Measurements from ENCODE around the gene SUCO.

The SUCO gene

GRCh38 chr1:172599912-172600311 lies 67.0 kb downstream of the SUCO start:
- no peak overlapping the region for H3K27ac Mint-ChIP-seq
- no peak overlapping the region for H3K4me3 Mint-ChIP-seq
- peaks cover 5% of the 10 kb centered on the region for H3K4me1 Mint-ChIP-seq
- TF ChIP-seq CTCF (IDR thresholded peaks at IDR 0.05; ENCODE audit: unreplicated experiment in 3 of 3) = no peak
- peaks cover 82% of the 10 kb centered on the region for H3K36me3 Mint-ChIP-seq (ENCODE audit: low read depth)
- peaks cover 18% of the 10 kb centered on the region for H3K9me3 Mint-ChIP-seq
- H3K27me3 Mint-ChIP-seq (ENCODE audit: low read depth) = no peaks in the 10 kb centered on the region

DNA sequence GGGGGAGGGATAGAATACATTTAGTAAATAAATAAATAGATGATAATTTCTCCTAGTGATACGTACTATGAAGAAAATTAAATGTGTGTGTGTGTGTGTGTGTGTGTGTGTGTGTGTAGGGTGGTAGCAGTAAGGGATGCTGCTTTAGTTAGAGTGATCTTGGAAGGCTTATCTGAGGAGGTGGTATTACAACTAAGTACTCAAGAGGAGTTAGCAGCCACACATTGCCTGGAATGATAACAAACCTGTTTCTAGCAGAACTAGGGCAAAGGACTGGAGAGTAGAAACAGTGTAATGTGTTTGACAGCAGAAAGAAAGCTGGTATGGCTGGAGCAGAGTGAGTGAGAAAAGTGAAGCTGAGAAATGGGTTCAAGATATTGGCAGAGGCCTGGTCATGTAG lies 67.7 kb downstream of the SUCO start:
- H3K9me3 Mint-ChIP-seq = peaks cover 11% of the 10 kb centered on the region
- no peaks in the 10 kb centered on the region for H3K27me3 Mint-ChIP-seq (ENCODE audit: low read depth)
- H3K4me3 Mint-ChIP-seq = no peak overlapping the region
- H3K27ac Mint-ChIP-seq = no peak overlapping the region
- no peak for TF ChIP-seq CTCF (IDR thresholded peaks at IDR 0.05; ENCODE audit: unreplicated experiment in 3 of 3)
- peaks cover 5% of the 10 kb centered on the region for H3K4me1 Mint-ChIP-seq
- peaks cover 79% of the 10 kb centered on the region for H3K36me3 Mint-ChIP-seq (ENCODE audit: low read depth)

- Mint-ChIP-seq H3K4me3 (no peak overlapping the region), H3K36me3 (ENCODE audit: low read depth) (peaks cover 74% of the 10 kb centered on the region), H3K4me1 (peaks cover 5% of the 10 kb centered on the region), H3K9me3 (peaks cover 7% of the 10 kb centered on the region), H3K27me3 (ENCODE audit: low read depth) (no peaks in the 10 kb centered on the region), H3K27ac (no peak overlapping the region)
- TF ChIP-seq CTCF (IDR thresholded peaks at IDR 0.05; ENCODE audit: unreplicated experiment in 3 of 3) = no peak
Observed at GRCh38 chr1:172601046-172601630, 68.2 kb downstream of the SUCO start.

GRCh38 chr1:172602706-172603105 lies 69.8 kb downstream of the SUCO start:
- TF ChIP-seq CTCF (IDR thresholded peaks at IDR 0.05; ENCODE audit: unreplicated experiment in 3 of 3) = no peak
- H3K9me3 Mint-ChIP-seq = peaks cover under 1% of the 10 kb centered on the region
- no peak overlapping the region for H3K4me3 Mint-ChIP-seq
- H3K27me3 Mint-ChIP-seq (ENCODE audit: low read depth) = no peaks in the 10 kb centered on the region
- H3K36me3 Mint-ChIP-seq (ENCODE audit: low read depth) = peaks cover 69% of the 10 kb centered on the region
- H3K27ac Mint-ChIP-seq = no peak overlapping the region
- H3K4me1 Mint-ChIP-seq = peaks cover 6% of the 10 kb centered on the region

DNA sequence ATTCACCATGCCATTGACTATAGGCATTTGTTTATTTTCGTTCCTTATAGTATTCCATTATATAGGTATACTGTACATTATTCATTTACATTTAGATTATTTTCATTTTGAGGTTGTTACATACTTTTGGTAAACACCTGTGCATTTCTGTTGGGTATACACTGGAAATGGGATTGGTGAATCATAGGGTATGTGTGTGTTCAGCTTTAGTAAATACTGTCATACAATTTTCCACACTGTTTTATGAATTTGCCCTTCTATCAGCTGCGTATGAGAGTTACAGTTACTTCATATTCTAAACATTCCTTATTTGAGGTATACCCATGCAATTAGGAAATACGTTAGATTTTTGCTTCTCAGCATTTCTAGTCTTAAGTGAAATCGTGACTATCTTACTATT lies 70.9 kb downstream of the SUCO start:
- Mint-ChIP-seq H3K36me3 (ENCODE audit: low read depth) (peaks cover 58% of the 10 kb centered on the region), H3K9me3 (no peaks in the 10 kb centered on the region)
- no peak for TF ChIP-seq CTCF (IDR thresholded peaks at IDR 0.05; ENCODE audit: unreplicated experiment in 3 of 3)

DNA sequence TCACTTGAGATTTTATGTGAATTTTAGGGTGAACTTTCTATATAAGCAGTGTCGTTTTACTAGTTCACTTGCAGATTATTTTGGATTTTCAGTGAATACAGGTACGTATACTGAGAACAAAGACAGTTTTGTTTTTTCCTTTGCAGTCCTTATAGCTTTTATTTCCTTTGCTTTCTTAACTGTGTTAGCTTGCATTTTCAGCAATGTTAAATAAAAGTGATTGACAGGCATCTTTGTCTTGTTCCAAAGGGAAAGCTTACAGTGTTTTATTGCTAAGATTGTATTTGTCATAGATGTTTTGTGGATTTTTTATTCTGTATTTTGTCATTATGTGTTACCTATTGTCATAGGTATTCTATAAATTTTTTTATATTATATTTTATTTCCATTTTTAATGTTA lies 72.7 kb downstream of the SUCO start:
- TF ChIP-seq CTCF (IDR thresholded peaks at IDR 0.05; ENCODE audit: unreplicated experiment in 3 of 3) = no peak
- Mint-ChIP-seq H3K9me3 (no peaks in the 10 kb centered on the region), H3K27ac (no peak overlapping the region), H3K27me3 (ENCODE audit: low read depth) (no peaks in the 10 kb centered on the region), H3K4me3 (no peak overlapping the region), H3K36me3 (ENCODE audit: low read depth) (peaks cover 65% of the 10 kb centered on the region), H3K4me1 (peaks cover 13% of the 10 kb centered on the region)

More for the DNA sequence above, 70.9 kb downstream of the SUCO start:
- Mint-ChIP-seq H3K4me3 (no peak overlapping the region), H3K27ac (no peak overlapping the region), H3K4me1 (peaks cover 13% of the 10 kb centered on the region), H3K27me3 (ENCODE audit: low read depth) (no peaks in the 10 kb centered on the region)

All from nephron (organoid).